Measurements from ENCODE around the gene NOTCH3.

Gene NOTCH3

GRCh38 chr19:15200553-15201364 is at the start of gene NOTCH3:
NOTCH3 (minus strand) TSS chr19:15200995; CDS start chr19:15200905, 90 bp downstream.
- Histone ChIP-seq H3K79me2 (ENCODE audit: insufficient read depth, low read length) (peaks cover 35% of the 10 kb centered on the region), H2AFZ (ENCODE audit: low read depth, low read length) (peak within 1 kb of the TSS; percentile 54), H4K20me1 (ENCODE audit: insufficient read depth, low read length) (peaks cover 27% of the 10 kb centered on the region), H3K9me3 (ENCODE audit: insufficient read depth, low read length, severe bottlenecking) (no peaks in the 10 kb centered on the region), H3K36me3 (ENCODE audit: insufficient read depth, low read length) (peaks cover 27% of the 10 kb centered on the region), H3K4me3 (ENCODE audit: low read depth in 1 of 2, low read length in 2 of 2) (peak within 1 kb of the TSS; percentile 90 to 94; a peak in 3 of 4 replicates), H3K9ac (ENCODE audit: low read depth, low read length) (peak within 1 kb of the TSS; percentile 93), H3K27ac (ENCODE audit: low read length) (peak within 1 kb of the TSS; percentile 90), H3K4me1 (ENCODE audit: insufficient read depth, low read length) (peaks cover 48% of the 10 kb centered on the region), H3K27me3 (ENCODE audit: insufficient read depth, low read length, poor library complexity) (no peaks in the 10 kb centered on the region), H3K4me2 (ENCODE audit: insufficient read depth, low read length) (peak within 1 kb of the TSS; percentile 85)
- no peak for TF ChIP-seq CTCF (IDR thresholded peaks at IDR 0.05; ENCODE audit: borderline replicate concordance, extremely low read depth, low read length, poor library complexity, severe bottlenecking)
- TF ChIP-seq EZH2 (IDR thresholded peaks at IDR 0.05; ENCODE audit: borderline replicate concordance, low read depth, low read length, severe bottlenecking), result no peak
- ATAC-seq (ENCODE audit: insufficient read depth, low read depth), result peak; percentile 10; the same call in 1 of the 3 replicates
- peak; percentile 65 for DNase-seq

- Histone ChIP-seq H4K20me1 (ENCODE audit: insufficient read depth, low read length) (peaks cover 94% of the 10 kb centered on the region), H3K9ac (ENCODE audit: low read depth, low read length) (no peak overlapping the region), H3K4me3 (ENCODE audit: low read depth in 1 of 2, low read length in 2 of 2) (no peak overlapping the region), H3K36me3 (ENCODE audit: insufficient read depth, low read length) (peaks cover 100% of the 10 kb centered on the region), H3K9me3 (ENCODE audit: insufficient read depth, low read length, severe bottlenecking) (no peaks in the 10 kb centered on the region), H2AFZ (ENCODE audit: low read depth, low read length) (no peak overlapping the region), H3K27me3 (ENCODE audit: insufficient read depth, low read length, poor library complexity) (no peaks in the 10 kb centered on the region), H3K79me2 (ENCODE audit: insufficient read depth, low read length) (peaks cover 86% of the 10 kb centered on the region), H3K27ac (ENCODE audit: low read length) (no peak overlapping the region), H3K4me2 (ENCODE audit: insufficient read depth, low read length) (no peak overlapping the region), H3K4me1 (ENCODE audit: insufficient read depth, low read length) (no peaks in the 10 kb centered on the region)
- no peak for TF ChIP-seq CTCF (IDR thresholded peaks at IDR 0.05; ENCODE audit: borderline replicate concordance, extremely low read depth, low read length, poor library complexity, severe bottlenecking)
- no peak for TF ChIP-seq EZH2 (IDR thresholded peaks at IDR 0.05; ENCODE audit: borderline replicate concordance, low read depth, low read length, severe bottlenecking)
- DNase-seq, result no peak
- no peak for ATAC-seq (ENCODE audit: insufficient read depth, low read depth)
Measured at GRCh38 chr19:15250640-15250993, 49.8 kb upstream of the NOTCH3 start.

- H4K20me1 ChIP-seq (ENCODE audit: insufficient read depth, low read length), result peaks cover 94% of the 10 kb centered on the region
- no peak overlapping the region for H3K4me2 ChIP-seq (ENCODE audit: insufficient read depth, low read length)
- no peak overlapping the region for H3K27ac ChIP-seq (ENCODE audit: low read length)
- DNase-seq (no peak), ATAC-seq (ENCODE audit: insufficient read depth, low read depth) (no peak)
- H3K9ac ChIP-seq (ENCODE audit: low read depth, low read length), result no peak overlapping the region
- H3K36me3 ChIP-seq (ENCODE audit: insufficient read depth, low read length), result peaks cover 100% of the 10 kb centered on the region
- H3K4me1 ChIP-seq (ENCODE audit: insufficient read depth, low read length), result no peaks in the 10 kb centered on the region
- H2AFZ ChIP-seq (ENCODE audit: low read depth, low read length), result no peak overlapping the region
- no peak overlapping the region for H3K4me3 ChIP-seq (ENCODE audit: low read depth in 1 of 2, low read length in 2 of 2)
- peaks cover 82% of the 10 kb centered on the region for H3K79me2 ChIP-seq (ENCODE audit: insufficient read depth, low read length)
- H3K9me3 ChIP-seq (ENCODE audit: insufficient read depth, low read length, severe bottlenecking), result no peaks in the 10 kb centered on the region
- TF ChIP-seq CTCF (IDR thresholded peaks at IDR 0.05; ENCODE audit: borderline replicate concordance, extremely low read depth, low read length, poor library complexity, severe bottlenecking), result no peak
- no peak for TF ChIP-seq EZH2 (IDR thresholded peaks at IDR 0.05; ENCODE audit: borderline replicate concordance, low read depth, low read length, severe bottlenecking)
- no peaks in the 10 kb centered on the region for H3K27me3 ChIP-seq (ENCODE audit: insufficient read depth, low read length, poor library complexity)
Measured at GRCh38 chr19:15249972-15250639, 49.3 kb upstream of the NOTCH3 start.
